Middle frontal gyrus (tissue), 1 donor: ENCODE measurements around the gene UBE2D1.

Experiments used
- DNase-seq: peaks from one replicate; pipeline ENCODE4 v3.0.0-alpha.2; 2015; ENCODE audit warnings: low spot score; ENCODE audit errors: extremely low spot score

The UBE2D1 gene

DNA sequence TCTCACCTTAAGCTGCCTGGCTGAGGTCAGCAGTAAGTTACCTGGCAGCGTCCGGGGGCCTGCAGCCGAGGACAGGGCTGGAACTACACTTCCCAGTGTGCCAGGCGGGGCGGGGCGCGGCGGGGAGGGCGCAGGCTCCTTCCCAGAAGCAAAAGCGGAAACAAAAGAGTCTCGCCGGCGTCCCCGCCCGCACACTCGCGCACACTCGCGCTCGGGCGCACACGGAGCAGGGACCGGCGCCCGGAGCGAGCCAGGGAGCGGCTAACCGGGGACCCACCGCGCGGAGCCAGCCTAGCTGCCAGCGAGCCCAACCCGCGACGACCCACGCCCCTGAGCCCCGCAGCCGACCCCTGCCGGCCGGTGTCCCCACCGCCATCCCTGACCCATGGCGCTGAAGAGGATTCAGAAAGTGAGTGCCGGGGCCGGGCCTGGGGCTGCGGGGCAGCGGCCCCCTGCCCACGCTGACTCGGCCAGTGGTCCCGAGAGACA is at the start of gene UBE2D1:
Gene UBE2D1, plus strand, starts transcription at position 190 of the 489 bp plus-strand sequence. Its CDS starts 196 bp downstream, at position 386.
- DNase-seq: peak; percentile 74

DNA sequence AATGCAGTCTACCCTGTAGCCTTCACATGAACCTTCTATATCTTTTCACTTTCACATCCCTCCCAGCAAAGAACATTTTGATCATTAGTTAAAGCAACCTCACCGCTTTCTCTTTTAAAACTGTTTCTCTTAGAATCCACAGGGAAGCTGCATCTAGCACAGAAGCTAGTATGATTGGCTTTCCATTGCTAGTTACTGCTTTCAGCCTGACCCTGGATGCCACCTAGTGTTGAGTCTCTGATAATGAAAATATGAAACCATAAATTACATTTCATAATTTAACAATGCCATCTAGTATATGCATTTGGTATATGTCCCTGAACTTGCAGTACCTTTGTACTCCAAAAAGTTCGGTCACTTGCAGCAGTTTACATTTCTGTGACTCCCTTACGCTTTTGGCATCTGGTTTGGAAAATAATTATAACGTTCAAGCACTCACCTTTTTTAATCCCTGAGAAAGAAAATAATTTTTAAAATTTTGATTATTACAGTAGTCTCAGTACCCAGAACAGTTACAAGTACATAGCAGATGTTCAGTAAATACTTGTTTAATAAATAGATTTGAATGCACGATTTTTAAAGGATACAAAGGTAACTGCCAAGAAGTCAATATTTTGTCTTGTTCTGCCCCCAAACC is 43.1 kb upstream of the UBE2D1 start:
- peak; percentile 9 for DNase-seq

DNA sequence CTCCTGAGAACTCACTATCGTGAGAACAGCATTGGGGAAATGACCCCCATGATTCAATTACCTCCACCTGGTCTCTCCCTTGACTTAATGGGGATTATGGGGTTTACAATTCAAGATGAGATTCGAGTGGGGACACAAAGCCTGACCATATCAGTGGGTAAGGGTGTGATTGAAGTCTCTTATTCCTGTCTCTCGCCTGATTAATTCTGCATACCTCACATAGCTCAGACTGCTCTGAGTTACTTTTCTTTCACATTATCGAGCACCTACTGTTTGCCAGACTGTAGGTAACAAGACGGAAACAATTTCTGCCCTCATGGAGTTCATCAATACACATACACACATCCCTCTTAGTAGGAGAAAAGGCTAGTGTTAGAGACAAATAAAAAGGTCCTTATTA is 40.8 kb upstream of the UBE2D1 start:
- no peak for DNase-seq

DNA sequence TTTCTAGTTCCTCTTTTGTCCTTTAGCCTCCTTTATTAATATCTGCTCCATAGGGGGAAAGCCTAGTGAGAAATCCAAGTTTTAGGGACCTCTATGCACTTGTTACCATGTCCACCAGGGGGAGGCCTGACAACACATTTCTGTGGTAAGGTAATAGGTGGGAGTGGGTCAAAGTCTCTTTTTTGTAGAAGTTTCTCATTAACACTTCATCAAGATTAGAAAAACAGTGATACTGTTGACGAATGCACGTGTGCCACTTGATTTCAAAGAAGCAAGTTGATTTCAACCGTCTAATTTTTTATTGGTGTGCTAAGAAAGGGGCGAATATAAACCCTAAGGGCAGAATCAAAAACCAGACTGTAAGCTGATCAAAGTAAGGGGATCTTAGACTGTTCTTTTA is 35.2 kb upstream of the UBE2D1 start:
- no peak for DNase-seq

DNA sequence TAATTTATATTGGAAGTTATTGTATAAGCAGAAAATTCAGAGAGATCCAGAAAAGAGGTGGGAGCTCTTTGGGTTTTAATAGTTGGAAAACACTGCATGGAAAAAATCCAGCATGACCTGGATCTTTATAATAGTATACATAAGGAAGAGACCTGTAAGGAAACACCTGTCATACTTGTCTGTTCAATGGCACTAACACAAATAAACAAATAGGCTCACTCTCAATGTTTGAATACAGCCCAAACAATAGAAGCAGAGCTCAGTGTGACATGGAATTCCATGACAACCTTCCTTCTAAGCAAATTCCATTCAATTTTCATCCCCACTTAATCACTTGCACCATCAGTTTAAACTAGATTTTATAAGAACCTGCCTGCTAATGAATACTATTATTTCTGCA is 34.1 kb upstream of the UBE2D1 start:
- DNase-seq: no peak

DNA sequence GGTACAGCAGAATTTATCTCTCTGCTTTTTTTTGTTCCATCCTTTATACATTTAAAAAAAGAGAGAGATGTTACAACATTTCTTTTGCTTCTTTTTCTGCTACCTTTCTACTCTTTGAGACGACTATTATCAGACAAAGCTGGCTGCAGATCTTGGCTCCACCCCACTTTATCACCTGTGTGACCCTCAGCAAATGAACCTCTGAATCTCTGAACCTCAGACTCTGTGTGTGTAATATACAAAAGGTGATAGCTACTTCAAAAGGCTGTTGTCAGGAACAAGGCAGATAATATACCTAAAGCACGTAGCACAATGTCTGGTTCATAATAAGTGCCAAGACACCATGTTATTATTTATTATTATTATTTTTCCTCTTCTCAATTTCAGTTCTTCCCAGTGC is 32.6 kb upstream of the UBE2D1 start:
- no peak for DNase-seq

DNA sequence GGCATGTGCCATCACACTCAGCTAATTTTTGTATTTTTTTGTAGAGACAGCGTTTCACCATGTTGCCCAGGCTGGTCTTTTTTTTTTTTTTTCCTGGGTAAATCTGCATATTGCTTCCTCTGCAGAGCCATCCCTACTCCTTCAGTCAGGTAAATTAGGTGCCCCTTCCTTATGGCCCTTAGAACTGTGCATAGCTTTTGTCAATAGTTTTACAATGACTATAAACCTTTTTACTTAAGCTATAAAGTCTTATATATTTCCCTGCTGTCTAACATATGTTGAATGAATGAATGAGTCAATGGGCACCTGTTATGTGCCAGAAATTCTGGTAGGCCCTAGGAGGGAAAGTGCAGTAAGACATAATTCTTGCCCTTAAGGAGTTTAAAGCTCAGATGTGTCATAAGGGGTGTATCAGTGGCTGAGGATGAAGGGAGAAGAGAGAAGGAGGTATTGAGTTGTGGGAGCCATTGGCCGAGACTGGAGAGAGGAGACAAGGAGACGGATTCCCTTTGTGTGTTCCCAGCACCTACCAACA is 30.6 kb upstream of the UBE2D1 start:
- no peak for DNase-seq

DNA sequence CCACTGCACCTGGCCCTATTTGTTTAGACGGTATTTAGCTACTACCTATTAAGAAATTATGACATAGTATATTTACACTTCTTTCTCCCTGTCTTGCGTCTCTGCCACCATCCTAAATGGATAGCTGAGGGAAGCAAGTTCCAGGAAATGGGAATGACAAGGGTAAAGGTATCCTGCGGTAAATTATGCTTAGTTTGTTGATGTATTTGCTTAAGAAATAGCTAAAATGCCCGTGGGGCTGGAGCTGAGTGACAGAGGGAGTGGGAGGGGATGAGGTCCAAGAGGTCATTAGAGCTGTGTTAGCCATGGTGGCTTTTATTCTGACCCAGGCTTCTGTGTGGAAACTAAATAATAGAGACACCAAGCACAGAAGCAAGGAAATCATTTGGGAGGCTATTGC is 29.0 kb upstream of the UBE2D1 start:
- DNase-seq: no peak

DNA sequence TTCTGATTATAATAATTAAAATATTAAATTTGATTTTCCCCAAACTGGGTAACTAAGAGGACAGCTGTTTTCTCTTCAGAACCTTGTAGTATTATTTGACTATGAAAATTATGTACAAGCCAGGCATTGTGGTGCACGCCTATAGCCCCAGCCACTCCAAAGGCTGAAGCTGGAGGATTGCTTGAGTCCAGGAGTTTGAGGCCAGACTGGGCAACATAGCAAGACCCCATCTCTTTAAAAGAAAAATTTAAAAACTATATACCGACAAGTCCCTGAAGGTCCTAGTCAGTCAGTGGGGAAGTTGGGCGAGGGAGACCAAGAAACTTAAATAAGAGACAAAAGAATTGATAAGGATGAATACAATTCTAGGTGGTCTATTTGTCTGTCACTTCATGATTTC is 27.1 kb upstream of the UBE2D1 start:
- no peak for DNase-seq

DNA sequence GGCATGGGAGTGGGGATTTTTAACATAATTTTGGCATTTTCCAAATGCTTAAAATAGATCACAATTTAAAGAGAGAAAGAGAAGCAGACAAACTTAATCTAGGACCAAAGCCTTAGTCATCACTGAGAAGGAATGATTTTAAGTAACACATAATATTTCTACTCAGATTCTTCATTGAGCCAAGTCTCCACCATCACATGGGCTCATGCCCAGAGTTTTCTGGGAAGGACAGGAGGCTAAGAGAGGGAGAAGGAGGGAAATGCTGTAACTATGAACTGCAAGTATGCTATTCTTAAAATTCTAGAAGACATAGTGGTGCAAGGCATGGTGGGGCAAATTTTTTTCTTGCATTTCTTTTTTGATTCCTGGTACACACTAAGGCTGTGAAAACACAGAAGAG is 23.8 kb upstream of the UBE2D1 start:
- DNase-seq: no peak

DNA sequence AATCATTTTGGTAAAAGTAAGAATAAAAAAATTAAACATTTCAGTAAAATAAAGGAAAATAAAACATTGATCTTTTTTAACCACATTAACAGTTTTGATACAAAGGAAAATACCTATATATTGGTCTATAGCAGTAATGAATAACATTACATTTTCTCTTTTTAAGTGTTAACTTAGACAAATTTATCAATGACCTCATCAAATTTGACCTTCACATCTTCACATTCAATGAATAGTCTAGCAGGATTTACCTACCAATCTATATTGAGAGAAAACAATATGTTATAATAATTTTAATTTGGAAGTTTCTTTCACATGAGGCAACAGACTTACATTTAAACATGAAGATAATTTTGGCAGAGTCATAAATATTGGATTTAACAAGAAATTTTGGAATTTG is 17.9 kb upstream of the UBE2D1 start:
- no peak for DNase-seq

DNA sequence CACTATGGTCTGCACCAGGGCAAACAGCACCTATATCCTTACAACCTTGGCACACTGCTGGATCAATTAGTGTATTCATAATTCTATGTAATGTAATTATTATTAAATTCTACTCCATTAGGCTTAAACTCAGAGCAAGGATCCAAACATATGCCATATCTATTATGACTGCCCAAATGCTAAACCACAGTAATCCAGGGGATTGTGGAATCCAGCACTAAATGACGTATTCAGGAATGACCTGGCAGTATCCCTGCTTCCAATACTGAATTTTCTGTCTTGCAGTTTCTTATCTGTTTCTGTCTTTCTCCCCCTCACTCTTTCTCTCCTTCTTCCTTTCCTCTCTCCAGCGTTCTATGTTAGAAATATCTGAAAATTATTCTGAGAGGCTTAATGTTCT is 16.5 kb upstream of the UBE2D1 start:
- no peak for DNase-seq

DNA sequence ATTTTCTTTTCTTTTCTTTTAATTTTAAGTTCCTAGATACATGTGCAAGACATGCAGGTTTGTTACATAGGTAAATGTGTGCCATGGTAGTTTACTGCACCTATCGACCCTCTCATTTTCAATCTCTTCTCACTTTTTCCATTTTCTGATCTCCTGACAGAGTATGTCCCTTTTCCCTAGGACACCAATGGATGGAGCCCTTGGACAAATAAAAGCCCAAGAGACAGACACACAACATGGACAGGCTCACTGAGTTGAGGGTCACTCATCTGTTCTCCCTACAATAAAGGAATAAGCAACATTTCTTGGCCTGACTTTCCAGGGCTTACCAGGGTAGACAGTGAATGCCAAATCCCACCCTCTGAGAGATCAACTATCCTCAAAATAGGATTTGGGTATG is 15.2 kb upstream of the UBE2D1 start:
- no peak for DNase-seq

DNA sequence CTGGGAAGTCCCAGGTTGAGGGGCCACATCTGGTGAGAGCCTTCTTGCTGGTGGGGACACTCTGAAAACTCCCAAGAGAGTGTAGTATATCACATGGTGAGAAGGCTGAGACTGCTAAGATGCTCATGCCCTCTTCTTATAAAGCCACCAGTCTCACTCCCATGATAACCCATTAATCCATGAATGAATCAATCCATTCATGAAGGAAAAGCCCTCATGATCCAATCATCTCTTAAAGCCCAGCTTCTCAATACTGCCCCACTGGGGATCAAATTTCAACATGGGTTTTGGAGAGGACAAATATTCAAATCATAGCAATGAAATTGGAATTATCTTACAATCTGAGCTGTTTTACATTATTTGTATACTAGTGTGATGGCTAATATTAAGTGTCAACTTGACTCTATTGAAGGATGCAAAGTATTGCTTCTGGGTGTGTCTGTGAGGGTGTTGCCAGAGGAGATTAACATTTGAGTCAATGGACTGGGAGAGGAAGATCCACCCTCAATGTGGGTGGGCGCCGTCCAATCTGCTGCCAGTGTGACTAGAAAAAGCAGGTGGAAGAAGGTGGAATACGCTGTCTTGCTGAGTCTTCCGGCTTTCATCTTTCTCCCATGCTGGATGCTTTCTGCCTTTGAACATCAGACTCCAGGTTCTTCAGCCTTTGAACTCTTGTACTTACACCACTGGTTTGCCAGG is 14.3 kb upstream of the UBE2D1 start:
- DNase-seq: no peak

DNA sequence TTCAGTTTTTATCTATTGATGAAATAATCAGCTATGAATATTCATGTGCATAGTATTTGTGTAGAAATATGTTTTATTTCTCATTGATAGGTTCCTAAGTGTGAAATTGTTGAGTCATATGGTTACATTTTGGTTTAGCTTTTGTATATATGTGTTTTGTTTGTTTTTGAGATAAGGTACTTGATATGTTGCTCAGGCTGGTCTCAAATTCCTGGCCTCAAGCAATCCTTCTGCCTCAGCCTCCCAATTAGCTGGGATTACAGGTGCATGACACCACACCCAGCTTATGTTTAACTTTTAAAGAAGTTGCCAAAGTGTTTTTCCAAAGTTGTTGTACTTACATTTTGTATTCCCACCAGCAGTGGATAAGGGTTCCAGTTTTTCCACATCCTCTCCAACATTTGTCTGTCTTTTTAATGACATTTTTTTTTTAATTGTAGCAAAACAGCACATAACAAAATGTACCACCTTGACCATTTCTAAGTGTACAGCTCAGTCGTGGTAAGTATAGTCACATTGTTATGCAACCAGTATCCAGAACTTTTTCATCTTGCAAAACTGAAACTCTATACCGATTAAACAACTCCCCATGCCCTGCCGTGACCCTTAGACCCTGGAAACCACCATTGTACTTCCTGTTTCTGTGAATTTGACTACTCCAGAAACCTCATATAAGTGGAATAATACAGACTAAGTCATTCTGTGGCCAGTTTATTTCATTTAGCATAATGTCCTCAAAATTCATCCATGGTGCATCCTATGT is 12.6 kb upstream of the UBE2D1 start:
- no peak for DNase-seq

DNA sequence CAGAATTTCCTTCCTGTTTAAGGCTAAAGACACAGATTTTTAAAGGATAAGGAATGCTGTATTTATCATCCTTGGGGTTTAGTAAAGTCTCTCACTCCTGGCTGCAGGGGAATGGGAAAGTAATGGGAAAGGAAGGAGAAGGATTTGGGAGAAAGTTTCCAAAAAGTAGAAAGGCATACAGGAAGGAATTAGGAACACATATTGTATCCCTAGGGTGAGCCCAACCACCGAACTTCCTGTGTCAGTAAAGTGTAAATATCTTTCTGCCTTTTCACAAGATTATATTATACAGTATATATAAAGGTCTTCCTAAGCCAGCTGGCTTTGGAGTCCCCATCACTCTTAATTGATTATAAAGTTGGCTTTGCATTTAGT is 12.0 kb upstream of the UBE2D1 start:
- no peak for DNase-seq

DNA sequence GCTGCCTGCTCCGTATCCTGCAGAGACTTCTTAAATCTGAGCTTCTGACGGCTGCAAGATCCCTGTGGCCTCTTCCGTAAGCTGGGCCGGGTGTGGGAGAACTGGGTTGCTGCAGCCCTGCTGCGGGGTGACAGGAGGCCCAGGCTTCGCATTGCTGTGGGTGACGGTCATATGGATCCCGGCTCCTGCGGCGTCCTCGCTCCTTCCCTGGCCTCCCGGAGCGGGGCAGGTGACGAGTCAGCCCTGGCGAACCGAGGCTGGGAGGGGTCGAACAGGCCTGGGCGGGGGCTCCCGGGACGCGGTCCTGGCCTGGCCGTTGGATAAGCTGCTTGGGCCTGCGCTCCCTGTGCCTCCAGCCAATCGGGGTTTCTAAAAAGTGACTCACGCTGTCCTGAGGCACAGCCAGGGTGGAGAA is 7.8 kb upstream of the UBE2D1 start:
- DNase-seq: no peak

DNA sequence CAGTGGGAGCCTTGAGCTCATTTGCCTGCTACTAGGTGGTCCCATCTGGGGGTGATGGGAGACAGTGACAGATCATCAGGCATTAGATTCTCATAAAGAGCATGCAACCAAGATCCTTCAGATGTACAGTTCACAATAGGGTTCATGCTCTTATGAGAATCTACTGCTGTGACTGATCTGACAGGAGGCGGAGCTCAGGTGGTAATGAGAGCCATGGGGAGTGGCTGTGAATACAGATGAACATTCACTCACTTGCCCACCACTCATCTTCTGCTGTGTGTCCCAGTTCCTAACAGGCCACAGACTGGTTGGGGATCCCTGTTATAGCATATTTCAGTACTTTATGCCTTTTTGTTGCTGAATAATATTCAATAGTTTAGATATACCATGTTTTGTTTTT is 6.6 kb upstream of the UBE2D1 start:
- DNase-seq: no peak

DNA sequence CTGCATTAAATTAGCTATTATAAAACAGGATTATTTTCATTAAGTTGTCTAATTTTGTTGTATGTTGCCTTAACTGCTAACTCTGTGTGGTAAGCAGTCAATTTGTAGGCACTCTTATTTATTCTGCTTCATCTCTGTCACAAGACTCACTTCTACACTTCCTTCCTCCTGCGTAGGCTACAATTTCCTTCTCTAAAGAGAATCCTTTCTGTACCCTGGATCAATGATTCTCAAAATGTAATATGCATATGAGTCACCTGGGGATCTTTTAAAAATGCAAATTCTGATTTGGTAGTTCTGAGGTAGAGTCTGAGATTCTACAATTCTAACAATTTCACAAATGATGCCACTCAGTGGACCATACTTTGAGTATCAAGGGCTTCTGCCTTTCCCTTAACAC is 4.4 kb upstream of the UBE2D1 start:
- DNase-seq: no peak

DNA sequence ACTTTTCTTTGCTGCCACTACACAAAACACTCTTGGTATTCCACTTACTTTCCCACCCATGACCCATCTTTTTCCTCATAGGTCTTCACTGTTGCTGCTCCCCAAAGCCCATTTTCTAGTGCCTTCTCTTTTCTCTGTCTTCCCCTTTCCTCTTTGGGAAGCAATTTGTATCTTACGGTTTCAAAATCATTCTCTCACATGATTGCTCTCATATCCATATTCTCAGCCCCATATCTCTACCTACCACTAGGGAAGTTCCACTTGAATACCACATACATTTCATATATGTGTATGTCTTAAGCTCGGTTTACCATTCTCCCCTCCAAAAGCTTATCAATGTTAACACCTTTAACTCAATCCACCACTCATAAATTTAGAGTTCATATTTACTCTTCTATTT is 3.2 kb upstream of the UBE2D1 start:
- DNase-seq: no peak

DNA sequence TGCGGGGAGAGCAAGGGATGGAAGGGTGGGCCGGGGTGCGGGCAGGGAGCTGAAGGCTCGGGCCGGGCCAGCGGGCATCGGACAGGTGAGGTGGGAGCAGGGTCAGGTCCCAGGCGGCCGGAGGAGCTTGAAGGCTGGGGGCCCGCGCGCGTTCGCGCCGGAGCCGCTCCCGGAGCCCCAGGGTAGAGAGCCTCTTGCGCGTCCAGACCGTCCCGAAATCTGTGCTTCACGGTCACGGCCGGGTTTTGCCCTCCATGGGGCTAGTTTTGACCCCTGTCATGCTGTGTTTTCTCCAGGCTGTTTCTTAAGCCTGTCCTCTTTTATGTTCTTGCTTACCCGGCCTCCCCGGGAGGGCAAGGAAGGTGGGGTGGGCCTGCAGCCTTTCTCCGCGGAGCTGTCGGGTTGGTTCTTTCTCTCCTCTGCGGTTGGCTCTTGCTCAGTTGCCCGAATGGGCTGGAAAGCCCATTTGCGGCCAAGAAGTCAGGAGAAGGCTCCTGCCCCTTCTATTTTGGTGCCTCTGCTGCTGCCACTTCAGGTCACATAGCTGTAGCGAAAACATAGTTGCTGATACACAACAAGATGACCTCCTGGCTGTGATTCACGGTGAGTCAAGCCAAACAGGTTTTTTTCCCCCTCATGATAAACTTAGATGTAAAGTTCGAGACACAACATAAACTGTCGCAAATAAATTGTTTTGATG is 650 bp downstream of the UBE2D1 start:
- no peak for DNase-seq

DNA sequence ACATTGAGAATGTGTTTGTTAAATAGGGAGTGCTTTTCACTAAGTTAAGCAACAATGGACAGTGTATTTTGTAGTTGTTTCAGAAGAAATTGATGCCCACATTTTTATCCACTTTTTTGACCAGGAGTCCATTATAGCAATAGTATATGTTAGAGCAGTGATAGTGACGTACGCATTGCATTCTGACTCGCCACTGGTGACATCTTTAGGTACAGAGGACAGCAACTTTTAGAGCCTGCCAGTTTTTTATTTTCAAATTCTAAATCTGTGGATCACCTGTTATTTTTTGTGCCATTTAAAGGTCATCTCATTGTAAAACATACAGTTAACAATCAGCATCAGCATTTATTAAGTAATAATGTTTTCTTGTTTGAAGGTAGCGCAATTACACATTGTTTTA is 1.4 kb downstream of the UBE2D1 start:
- no peak for DNase-seq
